Large intestine (tissue), 3 donors: ENCODE data around the gene HIGD1A. TPM values are rescaled to one million over a fixed set of nuclear protein-coding genes. Genes with fewer than 3 reads are reported as not detected.

Experiments
- DNase-seq, 2 donors: peaks; one replicate each; pipeline versions ENCODE4 v3.0.0 to v3.0.0-alpha.2; 2013
- H3K27ac ChIP-seq: one replicate; pipeline ENCODE4 v1.5.1; 2013; ENCODE audit warnings: low read length
- H3K27me3 ChIP-seq: 2 replicates; pipeline ENCODE4 v1.6.1; 2013; ENCODE audit warnings: low read length; ENCODE audit not compliant: control insufficient read depth, insufficient read depth
- H3K36me3 ChIP-seq: 2 replicates; pipeline ENCODE4 v1.6.1; 2013; ENCODE audit warnings: low read length; ENCODE audit not compliant: control insufficient read depth, insufficient read depth
- H3K4me1 ChIP-seq: one replicate; pipeline ENCODE4 v1.6.1; 2013; ENCODE audit warnings: low read length; ENCODE audit not compliant: control insufficient read depth, insufficient read depth
- H3K4me3 ChIP-seq: one replicate; pipeline ENCODE4 v1.5.1; 2013; ENCODE audit warnings: low read length
- H3K9me3 ChIP-seq: one replicate; pipeline ENCODE4 v1.6.1; 2013; ENCODE audit warnings: mild to moderate bottlenecking, low read depth, low read length, moderate library complexity; ENCODE audit not compliant: control insufficient read depth
- WGBS: methylation state at CpG from one replicate; pipeline ENCODE4 v1.1.5; 2013; ENCODE audit warnings: low lambda C conversion rate; ENCODE audit not compliant: insufficient coverage; 5-methylcytosine and 5-hydroxymethylcytosine counted together
- polyA plus RNA-seq: library from polyadenylated mRNA; unstranded; fragments of 120-200 nt; gene quantifications from one replicate; pipeline ENCODE4 v1.2.1, GENCODE V29; 2013

Gene HIGD1A
- polyA plus RNA-seq, 1 donor = 119 TPM

DNA sequence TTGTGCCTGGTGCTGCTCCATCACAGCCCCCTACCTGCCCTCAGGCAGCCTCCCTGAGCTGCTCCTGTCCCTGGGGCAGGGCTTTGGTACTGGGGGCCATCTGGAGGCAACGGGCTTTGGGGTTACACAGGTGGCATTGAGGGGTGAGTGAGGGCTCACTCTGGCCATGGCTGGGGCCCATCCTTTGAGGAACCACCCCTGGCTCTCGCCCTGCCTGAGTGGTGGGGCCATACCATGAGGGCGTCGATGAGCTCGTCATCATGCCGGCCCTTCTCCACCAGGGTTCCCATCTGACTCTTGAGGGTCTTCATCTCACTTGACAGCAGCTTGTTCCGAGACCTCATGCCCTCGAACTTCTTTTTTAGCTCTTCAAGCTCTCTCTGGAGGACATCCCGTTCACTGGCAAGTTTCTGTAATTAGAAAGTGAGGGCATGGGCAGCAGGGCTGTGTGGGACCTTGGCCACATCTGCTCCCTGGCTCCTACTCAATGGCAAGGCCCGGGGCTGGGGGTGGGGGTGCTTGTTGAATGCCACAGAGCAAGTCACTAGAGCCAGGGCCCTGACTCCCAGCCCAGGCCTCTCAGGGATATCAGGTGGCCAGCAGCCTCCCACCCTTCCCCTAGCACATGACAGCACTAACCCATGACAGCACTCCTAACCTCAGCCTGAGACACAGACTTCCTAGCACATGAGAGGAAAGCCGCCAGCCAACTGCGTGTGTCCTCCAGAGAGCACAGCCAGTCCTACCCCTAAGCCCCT is 64.7 kb downstream of the HIGD1A start:
- Histone ChIP-seq H3K27ac (no peak overlapping the region), H3K4me1 (no peaks in the 10 kb centered on the region), H3K9me3 (no peaks in the 10 kb centered on the region), H3K4me3 (no peak overlapping the region), H3K36me3 (no peaks in the 10 kb centered on the region), H3K27me3 (no peaks in the 10 kb centered on the region)
- DNase-seq = no peak
- no CpG with 5 or more reads among the region's 12 CpGs for WGBS

DNA sequence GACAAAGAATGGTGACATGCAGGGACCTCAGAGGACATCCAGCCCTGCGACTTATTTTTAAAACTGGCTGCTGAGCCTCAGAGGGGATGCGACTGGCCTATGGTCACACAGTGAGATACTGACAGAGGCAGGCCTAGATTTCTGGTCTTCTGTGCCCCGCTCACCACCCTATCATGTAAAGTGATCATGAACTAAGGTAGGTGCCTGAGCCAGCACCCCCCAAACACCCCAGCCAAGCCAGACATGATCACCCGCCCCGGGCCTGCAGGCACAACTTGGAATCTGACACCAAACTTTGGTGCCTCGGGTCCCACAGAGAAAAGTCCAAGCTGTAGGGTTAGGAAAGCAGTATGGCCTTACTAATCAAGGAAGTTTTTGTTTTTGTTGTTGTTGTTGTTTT is 67.8 kb downstream of the HIGD1A start:
- DNase-seq = no peak
- H3K4me1 ChIP-seq = no peaks in the 10 kb centered on the region
- no CpG with 5 or more reads among the region's 6 CpGs for WGBS
- H3K36me3 ChIP-seq = no peaks in the 10 kb centered on the region
- no peaks in the 10 kb centered on the region for H3K9me3 ChIP-seq
- no peak overlapping the region for H3K4me3 ChIP-seq
- no peak overlapping the region for H3K27ac ChIP-seq
- H3K27me3 ChIP-seq = no peaks in the 10 kb centered on the region

DNA sequence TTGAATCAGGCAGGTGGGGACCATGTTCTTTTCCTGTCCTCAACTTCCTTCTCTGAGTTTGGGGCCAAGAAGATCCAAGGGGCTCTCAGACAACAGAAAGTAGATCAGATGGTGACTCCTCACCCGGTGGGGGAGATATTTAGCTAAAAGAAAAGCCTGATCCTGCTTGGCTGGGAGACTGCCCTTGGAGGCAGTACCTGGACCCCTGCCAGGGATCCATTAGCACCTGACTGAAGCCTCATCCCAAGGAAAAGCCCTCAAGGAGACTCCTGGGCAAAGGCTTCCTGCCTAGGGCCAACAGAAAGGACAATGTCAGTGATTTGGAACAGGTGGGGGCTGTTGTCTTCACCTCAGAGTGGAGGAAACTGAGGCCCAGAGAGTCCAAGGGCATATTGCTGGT is 68.2 kb downstream of the HIGD1A start:
- no peak overlapping the region for H3K4me3 ChIP-seq
- H3K36me3 ChIP-seq = no peaks in the 10 kb centered on the region
- no peaks in the 10 kb centered on the region for H3K9me3 ChIP-seq
- no peaks in the 10 kb centered on the region for H3K27me3 ChIP-seq
- no peaks in the 10 kb centered on the region for H3K4me1 ChIP-seq
- no peak overlapping the region for H3K27ac ChIP-seq
- no CpG with 5 or more reads among the region's 1 CpG for WGBS
- no peak for DNase-seq

DNA sequence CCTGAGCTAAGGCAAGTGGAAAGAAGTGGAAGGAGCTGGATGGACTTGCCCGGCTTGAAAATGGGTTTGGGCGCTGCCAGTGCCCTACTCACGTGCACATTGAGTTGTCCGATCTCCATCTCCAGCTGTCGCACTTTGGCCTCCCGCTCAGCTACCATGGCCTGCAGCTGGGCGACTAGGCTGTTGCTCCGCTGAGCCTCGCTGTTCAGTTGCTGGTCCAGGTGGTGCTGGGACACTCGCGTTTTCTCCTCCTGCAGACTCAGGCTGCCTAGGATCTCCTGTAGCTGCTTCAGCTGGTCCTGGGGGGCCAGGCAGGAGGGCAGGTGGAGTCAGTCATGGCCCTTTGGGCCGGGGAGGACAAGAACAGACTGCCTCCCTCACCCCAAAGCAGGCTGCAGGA is 68.7 kb downstream of the HIGD1A start:
- DNase-seq = no peak
- no peaks in the 10 kb centered on the region for H3K36me3 ChIP-seq
- no CpG with 5 or more reads among the region's 12 CpGs for WGBS
- H3K4me3 ChIP-seq = no peak overlapping the region
- H3K27me3 ChIP-seq = no peaks in the 10 kb centered on the region
- H3K27ac ChIP-seq = no peak overlapping the region
- no peaks in the 10 kb centered on the region for H3K4me1 ChIP-seq
- H3K9me3 ChIP-seq = no peaks in the 10 kb centered on the region

DNA sequence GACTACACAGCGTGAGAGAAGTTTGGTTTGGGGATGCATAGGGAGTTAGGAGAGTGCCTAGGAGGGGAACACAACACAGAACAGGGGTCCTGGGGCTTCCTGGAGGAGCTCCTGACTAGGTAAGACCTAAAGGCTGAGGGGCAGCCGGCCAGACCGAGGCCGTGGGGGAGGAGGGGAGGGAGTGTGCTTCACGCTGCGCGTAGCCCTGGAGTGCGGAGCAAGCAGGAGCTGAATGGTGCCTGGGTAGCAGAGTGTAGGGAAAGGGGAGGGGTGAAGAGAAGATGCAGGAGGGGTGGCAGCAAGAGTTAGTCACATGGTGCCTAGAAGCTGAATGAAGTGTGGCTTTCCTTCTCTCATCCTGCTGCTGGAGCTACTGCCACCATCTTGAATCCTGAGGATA is 69.3 kb downstream of the HIGD1A start:
- Histone ChIP-seq H3K9me3 (no peaks in the 10 kb centered on the region), H3K27ac (no peak overlapping the region), H3K27me3 (no peaks in the 10 kb centered on the region), H3K36me3 (no peaks in the 10 kb centered on the region), H3K4me1 (no peaks in the 10 kb centered on the region), H3K4me3 (no peak overlapping the region)
- DNase-seq = no peak
- WGBS = no CpG with 5 or more reads among the region's 8 CpGs

DNA sequence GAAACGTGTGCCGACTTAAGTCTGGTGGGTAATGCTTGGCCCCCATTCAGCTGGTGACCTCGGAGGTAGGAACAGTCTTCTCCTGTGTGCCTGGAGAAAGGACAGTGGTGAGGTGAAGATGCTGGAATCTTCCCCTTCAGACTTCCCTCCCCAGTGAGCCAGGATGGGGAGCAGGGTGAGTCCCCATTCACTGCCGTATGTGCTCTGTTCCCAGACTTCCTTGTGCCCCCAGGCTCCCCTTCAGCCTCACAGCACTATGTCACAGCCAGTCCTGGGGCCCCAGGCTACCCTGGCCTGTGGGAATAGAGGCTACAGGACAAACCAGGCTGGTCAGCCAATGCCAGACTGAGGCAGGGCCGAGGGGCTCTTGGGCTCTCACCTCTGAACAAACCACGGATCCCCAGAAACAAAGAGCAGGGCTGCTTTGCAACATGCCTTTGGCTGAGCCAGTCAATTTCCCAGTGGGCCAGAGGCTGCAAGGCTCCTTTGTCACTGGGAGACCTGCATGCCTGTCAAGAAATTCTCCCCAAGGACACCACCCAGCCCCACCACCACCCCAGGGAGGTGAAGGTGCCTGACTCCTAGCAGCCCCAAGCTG is 69.9 kb downstream of the HIGD1A start:
- no peak for DNase-seq
- no peaks in the 10 kb centered on the region for H3K36me3 ChIP-seq
- no peak overlapping the region for H3K4me3 ChIP-seq
- WGBS = no CpG with 5 or more reads among the region's 6 CpGs
- H3K4me1 ChIP-seq = no peaks in the 10 kb centered on the region
- no peaks in the 10 kb centered on the region for H3K9me3 ChIP-seq
- no peak overlapping the region for H3K27ac ChIP-seq
- H3K27me3 ChIP-seq = no peaks in the 10 kb centered on the region

DNA sequence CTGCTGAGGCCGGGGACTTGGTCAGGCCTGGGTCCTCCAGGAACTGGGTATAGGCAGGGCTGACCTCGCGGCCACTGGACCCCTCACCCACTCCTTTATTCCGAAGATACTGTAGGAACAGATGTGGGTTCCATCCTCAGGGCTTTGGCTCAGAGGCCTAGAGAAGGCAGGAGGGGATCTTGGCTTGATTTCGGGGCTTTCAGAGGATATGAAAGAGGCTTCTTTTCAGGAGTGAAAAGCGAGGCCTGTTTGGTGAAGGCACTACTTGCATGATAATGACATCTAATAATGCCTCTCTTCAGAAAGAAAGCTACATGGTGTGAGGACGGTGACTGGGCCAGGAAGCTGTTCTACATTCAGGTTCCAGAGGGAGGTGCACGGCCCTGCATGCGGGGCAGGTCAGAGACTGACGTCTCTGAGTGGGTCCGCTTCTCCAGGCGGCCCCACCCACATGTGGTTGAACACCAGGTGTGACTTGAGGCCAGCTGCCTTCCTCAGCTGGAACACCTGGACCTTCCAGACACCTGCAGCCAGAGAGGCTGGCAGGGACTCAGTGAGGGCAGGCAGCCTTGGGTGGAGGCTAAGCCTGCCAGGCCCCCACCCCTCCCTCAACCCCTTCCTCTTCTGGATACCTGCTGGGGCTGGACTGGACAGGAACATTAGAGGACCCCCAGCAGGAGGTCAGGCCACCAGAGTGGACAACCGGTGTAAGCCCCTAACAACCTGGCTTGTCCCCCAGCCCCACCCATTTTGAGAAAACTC is 70.6 kb downstream of the HIGD1A start:
- no peak overlapping the region for H3K4me3 ChIP-seq
- no peaks in the 10 kb centered on the region for H3K9me3 ChIP-seq
- H3K36me3 ChIP-seq = no peaks in the 10 kb centered on the region
- H3K27ac ChIP-seq = no peak overlapping the region
- no peaks in the 10 kb centered on the region for H3K27me3 ChIP-seq
- 100% methylated on average over 1 of the region's 13 CpGs for WGBS
- no peak for DNase-seq
- H3K4me1 ChIP-seq = no peaks in the 10 kb centered on the region

Other genes starting within 250 kb of the HIGD1A start
- 49.2 TPM for gene SEC22C, start 222.5 kb downstream of the HIGD1A start, polyA plus RNA-seq
- 47.5 TPM for gene SS18L2, start 213.6 kb downstream of the HIGD1A start, polyA plus RNA-seq
- 138 TPM for gene NKTR, start 203.8 kb downstream of the HIGD1A start, polyA plus RNA-seq
- gene ZBTB47, start 150.8 kb downstream of the HIGD1A start, polyA plus RNA-seq = 12.5 TPM
- gene KLHL40, start 119.0 kb downstream of the HIGD1A start, polyA plus RNA-seq = 0.25 TPM
- gene HHATL, start 101.7 kb downstream of the HIGD1A start, polyA plus RNA-seq = 0.18 TPM
- 0.40 TPM for gene CCDC13, start 31.2 kb downstream of the HIGD1A start, polyA plus RNA-seq
- gene ACKR2, start 5.0 kb upstream of the HIGD1A start, polyA plus RNA-seq = 2.6 TPM
- gene CYP8B1, start 71.4 kb upstream of the HIGD1A start, polyA plus RNA-seq = 0.75 TPM
- 23.4 TPM for gene ZNF662, start 101.7 kb upstream of the HIGD1A start, polyA plus RNA-seq
- 5.0 TPM for gene GASK1A, start 174.8 kb upstream of the HIGD1A start, polyA plus RNA-seq